ENCODE data around the gene FAHD1.
"Not testable (repeated sequence)": the region's sequence is repeated elsewhere in the genome, so short reads cannot be mapped to it uniquely, and the experiment has no call there.

The FAHD1 gene

DNA sequence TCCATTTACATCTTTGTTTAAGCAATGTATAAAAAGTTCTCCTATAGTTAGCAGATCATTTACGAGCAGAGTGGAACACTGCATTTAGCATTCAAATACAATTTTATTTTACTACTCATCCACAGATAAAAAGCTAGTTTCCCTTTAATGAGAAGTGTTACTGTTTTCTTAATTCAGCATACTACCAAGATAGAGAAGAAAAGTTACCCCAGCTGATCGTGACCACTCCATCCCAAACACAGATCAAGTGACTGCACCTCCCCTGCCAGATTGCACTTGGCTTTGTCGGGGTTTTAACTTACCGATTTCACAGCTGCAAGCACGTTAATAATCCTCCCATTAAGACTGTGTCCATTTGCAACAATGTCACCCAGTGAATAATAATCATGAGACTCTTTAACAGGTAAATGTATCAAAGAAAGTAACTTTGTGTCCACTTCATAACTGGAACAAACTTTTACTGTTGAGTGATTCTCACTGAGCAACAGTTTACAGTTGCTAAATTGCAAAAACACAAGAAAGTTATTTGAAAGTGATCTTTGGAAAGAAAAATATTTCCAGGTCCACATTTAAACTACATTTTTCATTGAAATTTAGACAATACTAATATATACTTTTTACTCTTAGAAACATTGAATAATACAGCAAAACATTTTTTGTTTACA is 30.6 kb downstream of the FAHD1 start:
- DNase-seq, result no peak

DNA sequence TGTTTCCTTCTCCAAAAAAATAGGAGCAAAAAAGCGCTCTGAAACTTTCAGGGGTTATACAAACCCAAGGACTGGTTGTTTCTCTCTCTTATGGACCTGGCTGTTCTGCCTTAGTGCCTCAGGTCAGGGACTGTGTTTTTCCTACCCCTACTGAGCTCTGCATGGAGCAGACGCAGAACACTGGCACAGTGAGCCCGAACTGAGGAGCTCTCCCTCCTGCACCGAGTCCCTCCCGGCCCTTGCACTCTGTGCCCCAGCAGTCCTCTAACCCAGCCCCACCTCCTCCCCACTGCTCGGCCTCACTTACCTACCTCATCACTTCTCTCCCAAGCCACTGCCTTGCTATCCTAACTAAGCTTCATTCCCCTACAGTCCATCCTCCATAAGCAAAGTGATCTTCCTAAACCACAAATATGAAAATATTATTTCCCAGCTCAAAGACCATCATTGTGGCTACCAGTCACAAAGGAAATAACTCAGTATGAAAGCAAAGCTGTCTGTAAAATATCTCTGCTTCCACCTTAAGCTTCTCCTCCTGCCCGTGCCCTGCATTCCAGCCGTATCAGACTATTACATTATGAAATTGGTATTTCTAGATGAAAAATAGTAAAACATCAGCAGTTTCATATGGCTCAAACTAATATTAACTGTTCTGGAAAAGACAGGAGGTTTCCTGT is 31.3 kb downstream of the FAHD1 start:
- no peak for DNase-seq

- DNase-seq, result no peak
These were observed 32.6 kb downstream of the FAHD1 start for GRCh38 chr16:1859650-1860049.

DNA sequence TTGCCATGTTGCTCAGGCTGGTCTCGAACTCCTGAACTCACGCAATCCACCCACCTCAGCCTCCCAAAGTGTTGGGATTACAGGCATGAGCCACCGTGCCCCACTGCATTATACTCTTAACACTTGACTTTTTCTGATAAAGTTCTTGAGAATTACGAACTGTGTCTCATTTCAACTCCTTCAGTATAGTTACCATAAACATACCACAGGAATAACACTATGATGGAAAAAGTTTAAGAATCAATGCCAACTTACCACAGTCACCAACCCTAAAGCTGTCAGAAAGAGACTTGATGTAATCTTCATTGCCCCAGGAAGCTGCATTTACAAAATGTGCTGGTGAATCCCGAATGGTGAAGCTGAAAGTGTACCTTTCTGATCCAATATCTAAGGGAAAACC is 34.7 kb downstream of the FAHD1 start:
- no peak for DNase-seq

DNA sequence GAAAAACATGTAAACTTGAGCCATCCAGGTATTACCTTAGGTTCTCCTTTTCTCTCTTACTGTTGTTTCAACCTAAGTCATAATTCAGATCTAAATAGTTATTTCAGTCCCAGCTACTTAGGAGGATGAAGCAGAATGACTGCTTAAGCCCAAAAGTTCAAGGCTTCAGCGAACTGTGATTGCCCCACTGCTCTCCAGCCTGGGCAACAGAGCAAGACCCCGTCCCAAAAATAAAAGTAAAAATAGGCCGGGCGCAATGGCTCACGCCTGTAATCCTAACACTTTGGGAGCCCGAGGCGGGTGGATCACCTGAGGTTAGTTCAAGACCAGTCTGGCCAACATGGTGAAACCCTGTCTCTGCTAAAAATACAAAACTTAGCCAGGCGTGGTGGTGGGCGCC is 35.4 kb downstream of the FAHD1 start:
- DNase-seq, result no peak

GRCh38 chr16:1863681-1864460 is 36.9 kb downstream of the FAHD1 start:
- no peak for DNase-seq

GRCh38 chr16:1865902-1866690 is 39.1 kb downstream of the FAHD1 start:
- DNase-seq, result no peak

DNA sequence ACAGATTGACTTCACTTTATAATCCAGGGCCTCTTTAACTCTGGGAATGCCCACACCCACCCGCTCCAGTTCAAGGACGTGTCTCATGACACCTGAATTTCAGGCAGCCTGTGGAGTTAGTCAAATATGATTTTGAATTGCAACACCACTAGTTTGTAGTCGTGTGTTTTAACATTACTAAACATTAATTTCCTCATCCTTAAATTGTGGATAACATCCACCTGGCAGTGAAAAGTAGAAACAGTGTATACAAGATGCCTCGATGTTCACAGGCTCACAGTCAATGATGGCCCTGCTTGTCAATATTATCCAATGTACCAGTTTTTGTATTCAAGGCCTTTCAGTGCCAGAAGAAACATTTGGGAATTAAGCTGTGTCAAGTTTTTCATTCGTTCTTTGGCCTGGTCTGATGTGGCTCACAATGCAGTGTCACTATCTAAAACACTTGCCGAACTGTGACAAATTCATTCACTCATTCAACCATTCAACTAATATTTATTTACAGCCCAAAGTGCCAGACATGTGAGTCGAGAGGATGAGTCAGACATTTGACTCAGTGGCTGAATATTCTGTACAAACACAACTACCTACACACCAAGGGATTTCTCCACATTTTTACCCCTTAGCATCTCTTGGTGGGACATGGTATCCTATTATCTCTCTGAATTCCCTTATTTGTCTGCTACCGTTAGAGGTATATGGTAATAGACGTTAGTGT is 43.5 kb downstream of the FAHD1 start:
- no peak for DNase-seq

- no peak for DNase-seq
These were observed 45.1 kb downstream of the FAHD1 start, which contains the start of gene MEIOB for GRCh38 chr16:1871974-1872635. MEIOB (minus strand) TSS chr16:1872164; CDS start chr16:1868175, 3,989 bp downstream.

DNA sequence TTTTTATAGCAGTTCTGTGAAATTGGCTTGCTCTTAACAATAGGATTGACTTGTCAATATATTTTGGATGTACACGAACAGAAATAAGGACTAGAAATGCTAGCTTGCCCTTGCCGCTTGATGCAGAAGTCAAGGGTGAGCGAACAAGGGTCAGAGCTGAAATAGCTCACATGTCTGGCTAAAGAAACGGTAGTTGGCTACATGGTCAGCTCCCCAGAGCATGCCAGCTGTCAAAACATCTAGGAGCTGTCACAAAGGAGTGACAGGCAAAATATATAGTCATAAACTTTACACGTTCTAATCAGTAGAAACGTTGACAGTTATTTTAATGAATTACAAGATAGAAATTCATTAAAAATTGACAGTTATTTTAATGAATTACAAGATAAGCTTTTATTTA is 47.8 kb downstream of the FAHD1 start:
- DNase-seq, result no peak

GRCh38 chr16:1876066-1876465 is 49.1 kb downstream of the FAHD1 start:
- DNase-seq, result not testable (repeated sequence)

GRCh38 chr16:1876468-1876867 is 49.5 kb downstream of the FAHD1 start:
- DNase-seq, result no peak

GRCh38 chr16:1877089-1877488 is 50.1 kb downstream of the FAHD1 start:
- DNase-seq, result no peak

GRCh38 chr16:1877804-1878203 is 50.8 kb downstream of the FAHD1 start:
- no peak for DNase-seq

DNA sequence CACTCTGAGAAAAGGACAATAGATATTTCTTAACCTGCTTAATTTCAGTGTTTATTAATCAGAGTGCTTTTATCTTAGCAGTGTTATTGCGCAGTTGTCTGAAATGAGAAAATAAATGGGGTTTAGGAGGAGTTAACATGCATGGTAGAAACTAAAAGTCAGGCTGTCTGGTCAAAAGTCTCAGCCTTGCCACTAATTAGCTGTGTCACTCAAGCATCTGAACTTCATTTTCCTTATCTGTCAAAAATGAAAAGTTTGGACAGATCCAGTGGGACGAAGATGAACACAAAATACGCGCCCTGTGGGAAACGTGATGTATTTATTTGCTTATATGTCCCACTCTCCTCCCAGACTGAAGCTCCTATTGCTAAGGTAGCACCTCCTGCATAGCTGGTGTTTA is 51.2 kb downstream of the FAHD1 start:
- DNase-seq, result no peak

All from KG1 (cell line).